HG03039 (cell line): Measurements from ENCODE around the gene JAML.

ENCODE experiments used
- ATAC-seq: cut with Tn5 transposase; IDR thresholded peaks from one replicate; pipeline ENCODE4 v1.9.1; 2021; ENCODE audit warnings: mild to moderate bottlenecking, moderate library complexity; ENCODE audit not compliant: unreplicated experiment

The JAML gene

GRCh38 chr11:118240999-118241763 lies 16.4 kb upstream of the JAML start:
- peak; percentile 78 for ATAC-seq

GRCh38 chr11:118239509-118240205 lies 14.8 kb upstream of the JAML start:
- ATAC-seq: no peak

- no peak for ATAC-seq
Measured at GRCh38 chr11:118238929-118239328, 14.1 kb upstream of the JAML start.

GRCh38 chr11:118238421-118238820 lies 13.6 kb upstream of the JAML start:
- ATAC-seq: no peak

GRCh38 chr11:118236170-118236569 lies 11.4 kb upstream of the JAML start:
- ATAC-seq: no peak

GRCh38 chr11:118234833-118235232 lies 10.0 kb upstream of the JAML start:
- no peak for ATAC-seq

- ATAC-seq: no peak
Measured at GRCh38 chr11:118233850-118234249, 9.0 kb upstream of the JAML start.

- no peak for ATAC-seq
Measured at GRCh38 chr11:118233377-118233776, 8.6 kb upstream of the JAML start.

GRCh38 chr11:118232659-118233058 lies 7.8 kb upstream of the JAML start:
- no peak for ATAC-seq

- no peak for ATAC-seq
Measured at GRCh38 chr11:118231461-118231860, 6.7 kb upstream of the JAML start.

GRCh38 chr11:118230088-118230487 lies 5.3 kb upstream of the JAML start:
- ATAC-seq: no peak

GRCh38 chr11:118229274-118229847 lies 4.5 kb upstream of the JAML start:
- no peak for ATAC-seq

GRCh38 chr11:118227865-118228785 lies 3.3 kb upstream of the JAML start:
- ATAC-seq: no peak

- ATAC-seq: no peak
Measured at GRCh38 chr11:118226781-118227180, 2.0 kb upstream of the JAML start.

GRCh38 chr11:118226296-118226695 lies 1.5 kb upstream of the JAML start:
- no peak for ATAC-seq

- no peak for ATAC-seq
Measured at GRCh38 chr11:118223992-118224391, 819 bp downstream of the JAML start.

GRCh38 chr11:118223570-118223969 lies 1.2 kb downstream of the JAML start:
- no peak for ATAC-seq

GRCh38 chr11:118222437-118222836 lies 2.4 kb downstream of the JAML start:
- ATAC-seq: no peak

GRCh38 chr11:118221419-118221818 lies 3.4 kb downstream of the JAML start:
- no peak for ATAC-seq

GRCh38 chr11:118219732-118220131 lies 5.1 kb downstream of the JAML start:
- no peak for ATAC-seq

GRCh38 chr11:118219244-118219643 lies 5.6 kb downstream of the JAML start:
- ATAC-seq: no peak
